ENCODE data around the gene GRM3. TPM values are rescaled to one million over a fixed set of nuclear protein-coding genes. Genes with fewer than 3 reads are reported as not detected.

GRM3 gene
- total and polyA plus RNA-seq, 2 of the 13 experiments (the other 11 are each of a cell fraction or from before 2014, with no cell fraction given) = not detected

DNA sequence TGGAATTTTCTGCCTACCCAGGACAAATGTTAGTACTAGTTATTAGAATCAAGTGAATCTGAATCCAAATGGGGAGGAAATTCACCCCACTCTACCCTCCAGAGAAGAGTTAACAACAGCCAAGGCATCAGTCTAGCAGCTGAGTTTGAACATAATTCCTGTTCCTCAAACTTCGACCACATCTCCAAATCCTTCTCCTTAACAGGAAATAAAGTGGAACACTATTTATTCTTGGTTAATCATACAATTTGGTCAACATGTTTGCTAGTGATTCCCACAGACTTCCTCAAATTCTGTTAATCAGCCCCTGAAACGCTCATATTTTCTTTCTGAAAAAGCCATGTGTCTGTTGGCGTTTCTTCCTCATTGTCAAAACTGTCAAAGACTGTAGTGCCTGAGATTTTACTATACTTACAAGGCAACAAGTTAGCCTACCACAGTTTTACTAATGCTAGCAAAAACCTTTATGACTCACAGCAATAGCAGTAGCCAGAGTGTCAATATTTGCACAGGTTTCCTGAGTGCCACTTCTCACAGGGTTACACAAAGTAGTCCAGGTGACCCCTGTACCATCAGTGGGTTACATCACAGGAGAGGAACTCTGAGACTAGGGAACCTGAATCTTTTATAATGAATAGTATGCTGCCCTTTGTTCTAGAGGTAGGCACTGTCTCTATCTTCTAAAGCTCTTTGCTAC lies 202.9 kb downstream of the GRM3 start (continued):
- TF ChIP-seq ZHX2 (IDR thresholded peaks at IDR 0.05; ENCODE audit: low read depth) (0 out of 2 replicates have a peak, but pooled peaks have one; percentile 34), ZHX2 (CRISPR knock-in tag; IDR thresholded peaks at IDR 0.05; ENCODE audit: borderline replicate concordance) (no peak), ZBTB7B (CRISPR knock-in tag; IDR thresholded peaks at IDR 0.05) (peak; percentile 68), ZBTB26 (CRISPR knock-in tag; IDR thresholded peaks at IDR 0.05; ENCODE audit: borderline replicate concordance) (peak; percentile 90), HOXD1 (CRISPR knock-in tag; IDR thresholded peaks at IDR 0.05) (no peak), ZIK1 (CRISPR knock-in tag; IDR thresholded peaks at IDR 0.05; ENCODE audit: borderline replicate concordance, low read depth) (no peak), CSRNP1 (CRISPR knock-in tag; IDR thresholded peaks at IDR 0.05) (no peak), ZNF142 (CRISPR knock-in tag; IDR thresholded peaks at IDR 0.05) (no peak), BCL6 (CRISPR knock-in tag; IDR thresholded peaks at IDR 0.05) (peak; percentile 92), SKI (IDR thresholded peaks at IDR 0.05; ENCODE audit: partially characterized antibody) (peak; percentile 89), ZNF496 (CRISPR knock-in tag; IDR thresholded peaks at IDR 0.05; ENCODE audit: insufficient replicate concordance) (no peak), ZNF230 (CRISPR knock-in tag; IDR thresholded peaks at IDR 0.05) (no peak)

Data from HepG2 (cell line).